H9 (cell line): ENCODE data around the gene PLAAT1. TPM values are rescaled to one million over a fixed set of nuclear protein-coding genes. Genes with fewer than 3 reads are reported as not detected.

Source experiments
- DNase-seq: peaks from one replicate; pipeline ENCODE4 v3.0.0-alpha.2; 2017
- H2AFZ ChIP-seq: one replicate; pipeline ENCODE4 v1.6.1; 2013; ENCODE audit warnings: mild to moderate bottlenecking, low read length, control low read depth, moderate library complexity
- H2AK5ac ChIP-seq: 2 replicates; pipeline ENCODE4 v1.6.1; 2013; ENCODE audit warnings: low read length, control low read depth, mixed read lengths; ENCODE audit not compliant: insufficient read length
- H2BK120ac ChIP-seq: one replicate; pipeline ENCODE4 v1.6.1; 2013; ENCODE audit warnings: low read depth, mild to moderate bottlenecking, low read length, control low read depth, inconsistent platforms; ENCODE audit not compliant: poor library complexity, severe bottlenecking
- H2BK12ac ChIP-seq: 2 replicates; pipeline ENCODE4 v1.6.1; 2013; ENCODE audit warnings: low read length, control low read depth, mixed read lengths, low read depth; ENCODE audit not compliant: insufficient read length
- H2BK15ac ChIP-seq: 2 replicates; pipeline ENCODE4 v1.6.1; 2013; ENCODE audit warnings: low read depth, low read length, control low read depth
- H2BK20ac ChIP-seq: one replicate; pipeline ENCODE4 v1.6.1; 2013; ENCODE audit warnings: low read depth, mild to moderate bottlenecking, low read length, control low read depth, inconsistent platforms; ENCODE audit not compliant: poor library complexity, severe bottlenecking
- H2BK5ac ChIP-seq: 2 replicates; pipeline ENCODE4 v1.6.1; 2013; ENCODE audit warnings: low read length, control low read depth, mixed read lengths; ENCODE audit not compliant: insufficient read length
- H3K14ac ChIP-seq: 2 replicates; pipeline ENCODE4 v1.6.1; 2013; ENCODE audit warnings: low read length, control low read depth; ENCODE audit not compliant: insufficient read depth
- H3K18ac ChIP-seq: 2 replicates; pipeline ENCODE4 v1.6.1; 2013; ENCODE audit warnings: low read depth, mild to moderate bottlenecking, mixed read lengths, low read length, control low read depth; ENCODE audit not compliant: insufficient read length
- H3K23ac ChIP-seq: 2 replicates; pipeline ENCODE4 v1.6.1; 2013; ENCODE audit warnings: low read length, control low read depth, mixed read lengths, low read depth; ENCODE audit not compliant: insufficient read length
- H3K23me2 ChIP-seq: 2 replicates; pipeline ENCODE4 v1.6.1; 2013; ENCODE audit warnings: low read depth, mild to moderate bottlenecking, mixed read lengths, low read length, control low read depth; ENCODE audit not compliant: insufficient read length, poor library complexity, severe bottlenecking
- H3K27ac ChIP-seq: 2 replicates; pipeline ENCODE4 v1.5.1; 2013; ENCODE audit warnings: low read length, control low read depth, mixed read lengths, low read depth; ENCODE audit not compliant: insufficient read length
- H3K27me3 ChIP-seq: 2 replicates; pipeline ENCODE4 v1.6.1; 2013; ENCODE audit warnings: low read length, control low read depth, inconsistent platforms; ENCODE audit not compliant: insufficient read depth
- H3K4ac ChIP-seq: 2 replicates; pipeline ENCODE4 v1.6.1; 2013; ENCODE audit warnings: low read depth, mild to moderate bottlenecking, control low read depth, inconsistent platforms, low read length, moderate library complexity
- H3K4me1 ChIP-seq: 2 replicates; pipeline ENCODE4 v1.6.1; 2013; ENCODE audit warnings: low read length, control low read depth, inconsistent platforms; ENCODE audit not compliant: insufficient read depth
- H3K4me2 ChIP-seq: 2 replicates; pipeline ENCODE4 v1.6.1; 2013; ENCODE audit warnings: low read length, control low read depth, mixed read lengths; ENCODE audit not compliant: insufficient read length, insufficient read depth
- H3K56ac ChIP-seq: 2 replicates; pipeline ENCODE4 v1.6.1; 2013; ENCODE audit warnings: low read depth, mild to moderate bottlenecking, mixed read lengths, low read length, control low read depth; ENCODE audit not compliant: insufficient read length
- H3K79me1 ChIP-seq: 2 replicates; pipeline ENCODE4 v1.6.1; 2013; ENCODE audit warnings: low read depth, mild to moderate bottlenecking, moderate library complexity, low read length, control low read depth, inconsistent platforms; ENCODE audit not compliant: insufficient read depth, poor library complexity, severe bottlenecking
- H3K79me2 ChIP-seq: 2 replicates; pipeline ENCODE4 v1.6.1; 2013; ENCODE audit warnings: low read length, control low read depth, inconsistent platforms; ENCODE audit not compliant: insufficient read depth
- H3K9ac ChIP-seq: 2 replicates; pipeline ENCODE4 v1.6.1; 2013; ENCODE audit warnings: low read length, control low read depth, mixed read lengths; ENCODE audit not compliant: insufficient read length; ENCODE audit errors: extremely low read depth
- H3K9me3 ChIP-seq: one replicate; pipeline ENCODE4 v1.6.1; 2013; ENCODE audit warnings: low read depth, low read length, inconsistent platforms; ENCODE audit not compliant: control insufficient read depth
- H3T11ph ChIP-seq: one replicate; pipeline ENCODE4 v1.6.1; 2013; ENCODE audit warnings: mild to moderate bottlenecking, low read length, control low read depth, inconsistent platforms
- H4K20me1 ChIP-seq: one replicate; pipeline ENCODE4 v1.6.1; 2013; ENCODE audit not compliant: control insufficient read depth, insufficient read length, insufficient read depth
- H4K5ac ChIP-seq: 2 replicates; pipeline ENCODE4 v1.6.1; 2013; ENCODE audit warnings: low read depth, mild to moderate bottlenecking, mixed read lengths, low read length, control low read depth; ENCODE audit not compliant: insufficient read length
- H4K8ac ChIP-seq: replicated peaks from 2 replicates; pipeline ENCODE4 v1.6.1; 2013; ENCODE audit warnings: low read length, control low read depth, mixed read lengths, low read depth; ENCODE audit not compliant: insufficient read length
- H4K91ac ChIP-seq: 2 replicates; pipeline ENCODE4 v1.6.1; 2013; ENCODE audit warnings: low read depth, mild to moderate bottlenecking, moderate library complexity, mixed read lengths, low read length, control low read depth; ENCODE audit not compliant: insufficient read length
- H3K27ac Mint-ChIP-seq, 3 experiments: 2 replicates in 2 of 3; 3 replicates in 1 of 3; pipeline ENCODE4 v1.8.0; 2020 to 2021; ENCODE audit warnings: mixed read lengths in 3 of 3, mild to moderate bottlenecking in 1 of 3, moderate library complexity in 1 of 3
- H3K27me3 Mint-ChIP-seq: 2 replicates; pipeline ENCODE4 v1.8.0; 2021; ENCODE audit warnings: low read depth, mild to moderate bottlenecking, moderate library complexity, mixed read lengths
- H3K36me3 Mint-ChIP-seq, 3 experiments: 2 replicates in 2 of 3; 3 replicates in 1 of 3; pipeline ENCODE4 v1.8.0; 2020 to 2021; ENCODE audit warnings: low read depth in 3 of 3, mixed read lengths in 3 of 3; ENCODE audit not compliant: insufficient read depth in 1 of 3
- H3K4me1 Mint-ChIP-seq, 2 experiments: 2 replicates each; pipeline ENCODE4 v1.8.0; 2020; ENCODE audit warnings: mixed read lengths in 2 of 2
- H3K4me3 Mint-ChIP-seq, 2 experiments: 2 replicates in 1 of 2; 3 replicates in 1 of 2; pipeline ENCODE4 v1.8.0; 2020 to 2021; ENCODE audit warnings: mild to moderate bottlenecking in 2 of 2, mixed read lengths in 2 of 2, moderate library complexity in 1 of 2
- H3K9me3 Mint-ChIP-seq, 2 experiments: 2 replicates in 1 of 2; 3 replicates in 1 of 2; pipeline ENCODE4 v1.8.0; 2020; ENCODE audit warnings: mild to moderate bottlenecking in 2 of 2, mixed read lengths in 2 of 2, moderate library complexity in 1 of 2
- WGBS: extraction: QIAGEN DNeasy Blood & Tissue Kit; methylation state at CpG from one replicate; pipeline ENCODE4 v1.1.7; 2013; ENCODE audit warnings: missing lambda C conversion rate, low lambda C conversion rate, mixed read lengths; ENCODE audit not compliant: insufficient read length; ENCODE audit errors: extremely low coverage; 5-methylcytosine and 5-hydroxymethylcytosine counted together
- total RNA-seq: library from RNA; stranded (reverse); gene quantifications from 2 replicates; pipeline ENCODE4 v1.2.1, GENCODE V29; 2021
- TF ChIP-seq, protein P1 (sequence below): fragments of 200-600 bp; sonication (generic); conservative IDR thresholded peaks from 3 replicates; pipeline ENCODE4 v1.8.0; 2021; ENCODE audit warnings: antibody characterized with exemption, mild to moderate bottlenecking

The PLAAT1 gene
- total RNA-seq, 1 experiment from 2014 or later: 4.4 TPM

DNA sequence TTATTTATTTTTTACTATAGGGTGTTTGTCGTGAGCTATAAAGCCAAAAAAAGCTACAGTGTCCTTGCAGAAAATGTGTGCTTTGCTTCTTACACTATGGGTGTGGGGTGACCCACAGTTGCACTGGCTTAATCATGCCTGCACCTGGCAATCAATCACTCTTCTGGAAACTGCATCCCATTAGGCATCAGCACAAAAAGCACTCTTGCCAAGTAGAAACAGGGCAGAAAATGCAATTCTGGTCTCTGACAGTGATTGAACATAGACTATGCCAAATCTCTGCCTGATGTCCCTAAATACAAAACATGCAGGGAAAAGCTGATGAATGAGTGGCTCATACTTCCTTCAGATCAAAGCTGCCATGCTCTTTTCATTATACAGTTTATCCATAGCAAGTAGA, 30.4 kb upstream of the PLAAT1 start:
- Histone ChIP-seq H3K4ac (no peak overlapping the region), H3K18ac (no peak overlapping the region), H3T11ph (no peak overlapping the region), H3K27me3 (no peaks in the 10 kb centered on the region), H2BK12ac (no peak overlapping the region), H4K5ac (no peak overlapping the region), H2BK15ac (no peak overlapping the region), H3K79me1 (no peaks in the 10 kb centered on the region), H4K20me1 (no peaks in the 10 kb centered on the region), H4K8ac (no peak overlapping the region), H2BK20ac (no peak overlapping the region), H3K79me2 (no peaks in the 10 kb centered on the region), H3K9ac (no peak overlapping the region), H3K56ac (no peak overlapping the region), H2BK5ac (no peak overlapping the region), H3K4me1 (no peaks in the 10 kb centered on the region), H3K23me2 (no peaks in the 10 kb centered on the region), H2AK5ac (no peak overlapping the region), H3K4me2 (no peak overlapping the region), H2AFZ (no peak overlapping the region), H3K9me3 (no peaks in the 10 kb centered on the region), H2BK120ac (no peak overlapping the region), H3K27ac (no peak overlapping the region), H3K14ac (no peak overlapping the region), H4K91ac (no peak overlapping the region), H3K23ac (no peak overlapping the region)
- Mint-ChIP-seq H3K9me3 (peaks cover 0 to 5% of the 10 kb centered on the region in 2 experiments; a peak in 1 of 5 replicates), H3K4me1 (peaks cover 6 to 11% of the 10 kb centered on the region in 2 experiments), H3K36me3 (peaks cover 0 to 3% (median 0%) of the 10 kb centered on the region in 3 experiments; a peak in 2 of 7 replicates), H3K4me3 (no peak overlapping the region), H3K27ac (no peak overlapping the region), H3K27me3 (no peaks in the 10 kb centered on the region; the same call in 1 of the 2 replicates)
- no peak for DNase-seq
- TF ChIP-seq, protein P1, sequence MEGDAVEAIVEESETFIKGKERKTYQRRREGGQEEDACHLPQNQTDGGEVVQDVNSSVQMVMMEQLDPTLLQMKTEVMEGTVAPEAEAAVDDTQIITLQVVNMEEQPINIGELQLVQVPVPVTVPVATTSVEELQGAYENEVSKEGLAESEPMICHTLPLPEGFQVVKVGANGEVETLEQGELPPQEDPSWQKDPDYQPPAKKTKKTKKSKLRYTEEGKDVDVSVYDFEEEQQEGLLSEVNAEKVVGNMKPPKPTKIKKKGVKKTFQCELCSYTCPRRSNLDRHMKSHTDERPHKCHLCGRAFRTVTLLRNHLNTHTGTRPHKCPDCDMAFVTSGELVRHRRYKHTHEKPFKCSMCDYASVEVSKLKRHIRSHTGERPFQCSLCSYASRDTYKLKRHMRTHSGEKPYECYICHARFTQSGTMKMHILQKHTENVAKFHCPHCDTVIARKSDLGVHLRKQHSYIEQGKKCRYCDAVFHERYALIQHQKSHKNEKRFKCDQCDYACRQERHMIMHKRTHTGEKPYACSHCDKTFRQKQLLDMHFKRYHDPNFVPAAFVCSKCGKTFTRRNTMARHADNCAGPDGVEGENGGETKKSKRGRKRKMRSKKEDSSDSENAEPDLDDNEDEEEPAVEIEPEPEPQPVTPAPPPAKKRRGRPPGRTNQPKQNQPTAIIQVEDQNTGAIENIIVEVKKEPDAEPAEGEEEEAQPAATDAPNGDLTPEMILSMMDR: no peak
- WGBS: no CpG with 5 or more reads among the region's 1 CpG
